Loucy (cell line): Measurements from ENCODE around the gene ACCS.

ENCODE experiments used
- CTCF ChIP-seq: fragments of 200-600 bp; sonication (generic); conservative IDR thresholded peaks from 2 replicates; pipeline ENCODE4 v1.5.1; 2014; ENCODE audit warnings: mild to moderate bottlenecking, antibody characterized with exemption, low read length
- EZH2phosphoT487 ChIP-seq: fragments of 200-600 bp; IDR thresholded peaks from 2 replicates; pipeline ENCODE4 v1.6.1; 2018; ENCODE audit warnings: antibody characterized with exemption, mild to moderate bottlenecking, moderate library complexity, borderline replicate concordance

DNA sequence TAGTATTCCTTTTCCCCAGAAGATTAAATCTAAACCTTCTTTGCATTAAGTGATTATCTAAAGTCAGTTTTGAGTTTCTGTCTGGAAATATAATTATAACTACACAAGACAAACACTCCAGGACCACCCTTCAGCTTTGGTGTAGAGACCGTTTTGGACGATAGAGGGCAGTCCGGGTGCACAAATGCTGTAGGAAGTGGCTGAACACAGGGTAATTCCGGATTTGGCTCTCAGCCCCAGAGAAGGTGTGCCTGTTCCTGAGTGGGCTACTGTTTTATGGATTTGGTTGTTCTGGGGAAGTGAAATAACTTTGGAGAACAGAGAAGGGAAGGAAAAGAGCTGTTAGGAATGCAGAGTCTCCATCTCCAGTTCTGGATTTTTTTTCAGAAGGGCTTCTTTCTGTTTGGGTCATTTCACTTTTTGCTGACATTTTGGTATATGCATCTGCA is 44.2 kb downstream of the ACCS start:
- TF ChIP-seq CTCF = peak; percentile 96
- no peak for TF ChIP-seq EZH2phosphoT487
